ENCODE data around the gene FLOT1. TPM values are rescaled to one million over a fixed set of nuclear protein-coding genes. Genes with fewer than 3 reads are reported as not detected.

Gene FLOT1
- total and polyA plus RNA-seq, 2 of the 13 experiments (the other 11 are each of a cell fraction or from before 2014, with no cell fraction given): 82.3 to 130 TPM

DNA sequence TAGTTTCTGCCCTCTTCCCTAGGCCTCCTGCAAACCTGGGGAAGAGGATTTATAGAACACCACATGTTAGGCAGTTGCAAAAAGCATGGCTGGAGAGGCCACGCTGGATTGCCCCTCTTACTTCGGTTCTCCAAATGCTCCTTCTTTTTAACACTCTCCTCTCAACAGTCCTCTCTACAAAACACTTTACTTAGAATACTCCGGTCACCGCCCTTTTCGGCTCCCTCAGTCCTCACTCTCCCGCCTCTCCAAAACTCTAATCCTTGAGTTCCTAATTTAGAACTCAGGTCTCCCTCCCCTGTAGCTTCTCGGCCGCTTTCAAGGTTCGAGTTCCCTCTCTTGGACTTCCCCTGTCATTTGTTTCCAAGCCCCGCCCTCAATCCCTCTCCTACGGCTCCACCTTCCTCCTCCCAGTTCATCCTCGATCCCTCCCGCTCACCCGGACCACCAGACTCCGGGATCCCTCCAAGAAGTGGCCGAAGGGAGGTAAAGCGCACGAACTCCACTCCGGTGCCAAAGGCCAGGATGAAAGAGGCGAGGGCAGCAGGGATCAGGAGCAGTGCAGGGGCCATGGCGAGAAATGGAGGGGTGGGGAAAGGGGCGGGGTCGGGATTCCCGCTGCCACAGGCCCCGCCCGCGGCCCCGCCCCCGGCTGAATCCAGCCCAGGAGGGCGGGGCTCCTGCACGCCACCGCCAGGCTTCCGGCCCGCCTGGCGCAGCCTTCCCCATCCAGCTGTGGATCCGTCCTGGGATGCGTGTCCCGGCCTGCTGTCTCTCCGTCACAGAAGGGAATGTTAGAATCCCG lies 51.9 kb downstream of the FLOT1 start, which contains the start of gene NRM (continued):
- TF ChIP-seq HOXA5 (CRISPR knock-in tag; IDR thresholded peaks at IDR 0.05) (peak; percentile 55; the same call in 1 of the 2 replicates), TAF1 (CRISPR knock-in tag; IDR thresholded peaks at IDR 0.05) (peak; percentile 75), RFX1 (IDR thresholded peaks at IDR 0.05) (no peak), SOX6 (IDR thresholded peaks at IDR 0.05) (no peak), SOX6 (CRISPR knock-in tag; IDR thresholded peaks at IDR 0.05) (peak; percentile 44; the same call in 1 of the 2 replicates), HNRNPK (IDR thresholded peaks at IDR 0.05; ENCODE audit: low read depth, low read length, poor library complexity, severe bottlenecking) (peak; percentile 89), SP5 (CRISPR knock-in tag; IDR thresholded peaks at IDR 0.05; ENCODE audit: borderline replicate concordance, low read depth) (peak; percentile 85), MED13 (CRISPR knock-in tag; IDR thresholded peaks at IDR 0.05) (peak; percentile 73; the same call in 1 of the 2 replicates), ARID5B (CRISPR knock-in tag; IDR thresholded peaks at IDR 0.05) (peak; percentile 65; the same call in 1 of the 2 replicates), AHDC1 (CRISPR knock-in tag; IDR thresholded peaks at IDR 0.05; ENCODE audit: borderline replicate concordance) (0 out of 2 replicates have a peak, but pooled peaks have one; percentile 15), ZNF546 (CRISPR knock-in tag; conservative IDR thresholded peaks at IDR 0.05) (0 out of 2 replicates have a peak, but pooled peaks have one; percentile 65), CBFB (CRISPR knock-in tag; IDR thresholded peaks at IDR 0.05) (peak; percentile 54)
- TF ChIP-seq, protein P1, sequence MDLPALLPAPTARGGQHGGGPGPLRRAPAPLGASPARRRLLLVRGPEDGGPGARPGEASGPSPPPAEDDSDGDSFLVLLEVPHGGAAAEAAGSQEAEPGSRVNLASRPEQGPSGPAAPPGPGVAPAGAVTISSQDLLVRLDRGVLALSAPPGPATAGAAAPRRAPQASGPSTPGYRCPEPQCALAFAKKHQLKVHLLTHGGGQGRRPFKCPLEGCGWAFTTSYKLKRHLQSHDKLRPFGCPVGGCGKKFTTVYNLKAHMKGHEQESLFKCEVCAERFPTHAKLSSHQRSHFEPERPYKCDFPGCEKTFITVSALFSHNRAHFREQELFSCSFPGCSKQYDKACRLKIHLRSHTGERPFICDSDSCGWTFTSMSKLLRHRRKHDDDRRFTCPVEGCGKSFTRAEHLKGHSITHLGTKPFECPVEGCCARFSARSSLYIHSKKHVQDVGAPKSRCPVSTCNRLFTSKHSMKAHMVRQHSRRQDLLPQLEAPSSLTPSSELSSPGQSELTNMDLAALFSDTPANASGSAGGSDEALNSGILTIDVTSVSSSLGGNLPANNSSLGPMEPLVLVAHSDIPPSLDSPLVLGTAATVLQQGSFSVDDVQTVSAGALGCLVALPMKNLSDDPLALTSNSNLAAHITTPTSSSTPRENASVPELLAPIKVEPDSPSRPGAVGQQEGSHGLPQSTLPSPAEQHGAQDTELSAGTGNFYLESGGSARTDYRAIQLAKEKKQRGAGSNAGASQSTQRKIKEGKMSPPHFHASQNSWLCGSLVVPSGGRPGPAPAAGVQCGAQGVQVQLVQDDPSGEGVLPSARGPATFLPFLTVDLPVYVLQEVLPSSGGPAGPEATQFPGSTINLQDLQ (CRISPR knock-in tag; IDR thresholded peaks at IDR 0.05): no peak
- TF ChIP-seq, protein P2, sequence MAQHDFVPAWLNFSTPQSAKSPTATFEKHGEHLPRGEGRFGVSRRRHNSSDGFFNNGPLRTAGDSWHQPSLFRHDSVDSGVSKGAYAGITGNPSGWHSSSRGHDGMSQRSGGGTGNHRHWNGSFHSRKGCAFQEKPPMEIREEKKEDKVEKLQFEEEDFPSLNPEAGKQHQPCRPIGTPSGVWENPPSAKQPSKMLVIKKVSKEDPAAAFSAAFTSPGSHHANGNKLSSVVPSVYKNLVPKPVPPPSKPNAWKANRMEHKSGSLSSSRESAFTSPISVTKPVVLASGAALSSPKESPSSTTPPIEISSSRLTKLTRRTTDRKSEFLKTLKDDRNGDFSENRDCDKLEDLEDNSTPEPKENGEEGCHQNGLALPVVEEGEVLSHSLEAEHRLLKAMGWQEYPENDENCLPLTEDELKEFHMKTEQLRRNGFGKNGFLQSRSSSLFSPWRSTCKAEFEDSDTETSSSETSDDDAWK (CRISPR knock-in tag; IDR thresholded peaks at IDR 0.05): no peak
